Measurements from ENCODE around the gene ZNF229. TPM values are rescaled to one million over a fixed set of nuclear protein-coding genes. Genes with fewer than 3 reads are reported as not detected.
A peak's percentile ranks its signal among the peaks of the same experiment; 100 is the strongest.
"Not testable (repeated sequence)": the region's sequence is repeated elsewhere in the genome, so short reads cannot be mapped to it uniquely, and the experiment has no call there.

Gene ZNF229
- 10 to 100 TPM in 1 of 4 donors, 1 to 10 TPM in 3; 3.2 to 11.1 (median 5.9) TPM for total RNA-seq

GRCh38 chr19:44447916-44448674, at the start of gene ZNF229:
TSS of gene ZNF229 (minus strand) at chr19:44448472. CDS start at chr19:44442847, 5,625 bp downstream.
- intact Hi-C loops (cut with DNase I; ENCODE audit: low total_unique reads), result no loop called here
- TF ChIP-seq POLR2A (IDR thresholded peaks at IDR 0.05) (no peak), CTCF (IDR thresholded peaks at IDR 0.05) (no peak)
- peak within 1 kb of the TSS; percentile 22 for H3K4me3 ChIP-seq (ENCODE audit: low read depth, poor library complexity, severe bottlenecking)
- 3% methylated on average over 44 to 45 of the region's 45 CpGs for WGBS, 2 donors
- DNase-seq (ENCODE audit: low spot score in 2 of 2), result peak; percentile 40 to 90

GRCh38 chr19:44496711-44497110, 48.4 kb upstream of the ZNF229 start:
- no peak for TF ChIP-seq CTCF (IDR thresholded peaks at IDR 0.05)
- no peak for TF ChIP-seq POLR2A (IDR thresholded peaks at IDR 0.05)
- 98 to 100% methylated on average over 1 of the region's 1 CpG for WGBS, 2 donors
- DNase-seq (ENCODE audit: low spot score in 2 of 2), result no peak
- intact Hi-C loops (cut with DNase I; ENCODE audit: low total_unique reads), result no loop called here
- no peak overlapping the region for H3K4me3 ChIP-seq (ENCODE audit: low read depth, poor library complexity, severe bottlenecking)

- H3K4me3 ChIP-seq (ENCODE audit: low read depth, poor library complexity, severe bottlenecking), result no peak overlapping the region
- 81 to 94% methylated on average over 7 of the region's 7 CpGs for WGBS, 2 donors
- no peak for DNase-seq (ENCODE audit: low spot score in 2 of 2)
- no peak for TF ChIP-seq CTCF (IDR thresholded peaks at IDR 0.05)
- TF ChIP-seq POLR2A (IDR thresholded peaks at IDR 0.05), result no peak
- intact Hi-C loops (cut with DNase I; ENCODE audit: low total_unique reads), result no loop called here
These were observed 28.5 kb upstream of the ZNF229 start for GRCh38 chr19:44476559-44477408.

GRCh38 chr19:44468730-44469129, 20.5 kb upstream of the ZNF229 start:
- DNase-seq (ENCODE audit: low spot score in 2 of 2); intact Hi-C loops (cut with DNase I; ENCODE audit: low total_unique reads); H3K4me3 ChIP-seq (ENCODE audit: low read depth, poor library complexity, severe bottlenecking): not testable (repeated sequence)
- WGBS, 2 donors, result 63 to 76% methylated on average over 5 of the region's 5 CpGs

GRCh38 chr19:44462600-44463286, 14.5 kb upstream of the ZNF229 start:
- 45 to 52% methylated on average over 3 of the region's 3 CpGs for WGBS, 2 donors
- intact Hi-C loops (cut with DNase I; ENCODE audit: low total_unique reads), result not testable (repeated sequence)

GRCh38 chr19:44456016-44456415, 7.7 kb upstream of the ZNF229 start:
- intact Hi-C loops (cut with DNase I; ENCODE audit: low total_unique reads); DNase-seq (ENCODE audit: low spot score in 2 of 2); H3K4me3 ChIP-seq (ENCODE audit: low read depth, poor library complexity, severe bottlenecking): not testable (repeated sequence)
- 96% methylated on average over 8 of the region's 13 CpGs; no CpG with 5 or more reads in 1 of the 2 donors for WGBS, 2 donors

More at GRCh38 chr19:44462600-44463286, 14.5 kb upstream of the ZNF229 start:
- not testable (repeated sequence) for DNase-seq (ENCODE audit: low spot score in 2 of 2); H3K4me3 ChIP-seq (ENCODE audit: low read depth, poor library complexity, severe bottlenecking)

GRCh38 chr19:44455100-44455499, 6.8 kb upstream of the ZNF229 start:
- H3K4me3 ChIP-seq (ENCODE audit: low read depth, poor library complexity, severe bottlenecking), result no peak overlapping the region
- no peak for DNase-seq (ENCODE audit: low spot score in 2 of 2)
- 69 to 83% methylated on average over 4 of the region's 4 CpGs for WGBS, 2 donors
- TF ChIP-seq POLR2A (IDR thresholded peaks at IDR 0.05), result no peak
- no peak for TF ChIP-seq CTCF (IDR thresholded peaks at IDR 0.05)
- intact Hi-C loops (cut with DNase I; ENCODE audit: low total_unique reads), result no loop called here

Data from lower leg skin (tissue), 4 donors.